ENCODE data around the gene FKBP6.

The FKBP6 gene

DNA sequence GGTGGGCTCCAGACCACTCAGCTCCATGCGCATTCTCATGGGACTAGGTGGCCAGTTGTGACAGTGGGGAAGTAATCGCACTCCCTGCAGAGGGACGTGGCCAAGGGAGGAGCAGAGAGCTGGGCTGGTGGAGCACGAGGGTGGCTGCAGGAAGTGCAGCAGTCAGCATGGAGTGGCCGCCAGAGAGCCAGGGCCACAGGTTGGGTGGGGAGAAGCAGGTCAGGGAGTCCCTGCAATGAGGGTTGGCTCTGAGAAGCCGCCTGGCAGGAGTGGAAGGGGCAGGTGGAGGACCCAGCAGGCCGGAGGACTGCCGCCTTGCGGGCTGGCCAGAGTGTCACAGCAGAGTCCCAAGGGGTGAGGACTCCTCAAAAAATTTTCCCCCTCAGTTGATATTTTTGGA lies 26.2 kb downstream of the FKBP6 start:
- POLR2A ChIA-PET = no interaction called here
- TF ChIP-seq ZNF843 (tag by site-specific recombination; IDR thresholded peaks at IDR 0.05) (no peak), ZNF571 (tag by site-specific recombination; IDR thresholded peaks at IDR 0.05) (no peak), ZNF133 (tag by site-specific recombination; IDR thresholded peaks at IDR 0.05) (no peak), ZNF404 (tag by site-specific recombination; IDR thresholded peaks at IDR 0.05) (no peak), ZBTB21 (tag by site-specific recombination; IDR thresholded peaks at IDR 0.05) (no peak), ZNF266 (tag by site-specific recombination; IDR thresholded peaks at IDR 0.05; ENCODE audit: low read depth) (no peak), YY2 (tag by site-specific recombination; IDR thresholded peaks at IDR 0.05) (no peak), ZNF518A (tag by site-specific recombination; conservative IDR thresholded peaks at IDR 0.05; ENCODE audit: low read depth) (no peak), SETDB1 (IDR thresholded peaks at IDR 0.05; ENCODE audit: insufficient read length, low read length) (no peak), ZNF341 (tag by site-specific recombination; IDR thresholded peaks at IDR 0.05; ENCODE audit: low read depth) (no peak), ZNF510 (tag by site-specific recombination; IDR thresholded peaks at IDR 0.05; ENCODE audit: insufficient replicate concordance) (no peak), ZNF639 (tag by site-specific recombination; IDR thresholded peaks at IDR 0.05) (no peak), SP2 (tag by site-specific recombination; IDR thresholded peaks at IDR 0.05) (no peak), ZNF239 (tag by site-specific recombination; IDR thresholded peaks at IDR 0.05) (no peak), ZNF184 (tag by site-specific recombination; IDR thresholded peaks at IDR 0.05) (no peak), PRDM4 (tag by site-specific recombination; IDR thresholded peaks at IDR 0.05) (no peak), ZNF362 (tag by site-specific recombination; IDR thresholded peaks at IDR 0.05) (no peak), OSR2 (tag by site-specific recombination; IDR thresholded peaks at IDR 0.05) (no peak), KLF16 (tag by site-specific recombination; IDR thresholded peaks at IDR 0.05) (no peak)
- TF ChIP-seq, protein P1, sequence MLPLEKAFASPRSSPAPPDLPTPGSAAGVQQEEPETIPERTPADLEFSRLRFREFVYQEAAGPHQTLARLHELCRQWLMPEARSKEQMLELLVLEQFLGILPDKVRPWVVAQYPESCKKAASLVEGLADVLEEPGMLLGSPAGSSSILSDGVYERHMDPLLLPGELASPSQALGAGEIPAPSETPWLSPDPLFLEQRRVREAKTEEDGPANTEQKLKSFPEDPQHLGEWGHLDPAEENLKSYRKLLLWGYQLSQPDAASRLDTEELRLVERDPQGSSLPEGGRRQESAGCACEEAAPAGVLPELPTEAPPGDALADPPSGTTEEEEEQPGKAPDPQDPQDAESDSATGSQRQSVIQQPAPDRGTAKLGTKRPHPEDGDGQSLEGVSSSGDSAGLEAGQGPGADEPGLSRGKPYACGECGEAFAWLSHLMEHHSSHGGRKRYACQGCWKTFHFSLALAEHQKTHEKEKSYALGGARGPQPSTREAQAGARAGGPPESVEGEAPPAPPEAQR (tag by site-specific recombination; IDR thresholded peaks at IDR 0.05) = no peak
- Histone ChIP-seq H3K9me3 (ENCODE audit: control insufficient read depth, insufficient read depth, low read depth, low read length) (no peaks in the 10 kb centered on the region), H3K4me1 (ENCODE audit: control insufficient read depth, insufficient read depth, low read length) (peaks cover 6% of the 10 kb centered on the region), H3K4me3 (ENCODE audit: low read depth, low read length) (no peak overlapping the region), H3K36me3 (ENCODE audit: control insufficient read depth in 2 of 2, insufficient read depth in 1 of 2, low read length in 2 of 2) (no peaks in the 10 kb centered on the region), H3K27ac (ENCODE audit: extremely low read depth, low read depth, low read length) (no peak overlapping the region)
- CTCF ChIA-PET = no interaction called here

All from HEK293 (cell line).